G401.6 (cell line): ENCODE results near the gene CCNE1.
A peak's percentile ranks its signal among the peaks of the same experiment; 100 is the strongest.

Source experiments
- FAIRE-seq: peaks from 2 replicates; lab custom pipeline; 2012; peaks lifted over from hg19 to GRCh38; lab: Jason Lieb, UNC

Gene CCNE1

DNA sequence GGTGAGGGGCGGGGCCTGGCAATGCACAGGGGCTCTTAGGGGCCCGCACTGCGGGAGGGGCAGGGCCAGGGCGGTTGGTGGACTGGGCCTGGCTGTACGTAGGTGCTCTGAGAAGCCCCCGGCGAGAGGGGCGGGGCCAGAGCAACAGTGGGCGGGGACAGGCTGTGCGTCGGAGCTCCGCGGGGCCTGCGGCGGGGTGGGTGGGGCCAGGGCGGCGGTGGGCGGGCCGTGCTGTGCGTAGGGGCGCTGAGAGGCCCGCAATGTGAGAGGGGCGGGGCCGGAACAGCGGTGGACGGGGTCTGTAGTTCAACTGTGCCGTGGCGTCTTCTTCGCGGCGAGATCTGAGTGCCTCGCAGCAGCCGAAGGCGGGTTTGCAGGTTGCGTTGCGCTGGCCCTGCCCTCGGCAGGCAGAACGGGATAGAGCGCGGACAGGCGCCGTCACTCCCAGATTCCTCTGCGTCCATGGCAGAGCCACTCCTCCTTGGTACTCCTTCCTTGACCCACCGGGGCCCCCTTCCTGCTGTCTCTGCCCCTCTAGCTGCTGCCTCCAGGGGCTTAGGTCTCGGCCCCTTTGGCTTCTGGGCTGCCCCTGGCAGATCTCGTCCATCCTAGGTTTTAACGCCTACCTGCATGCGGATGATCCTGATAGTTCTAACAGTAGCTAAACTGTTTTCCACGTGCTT is 33.2 kb downstream of the CCNE1 start:
- peak; percentile 41 for FAIRE-seq

DNA sequence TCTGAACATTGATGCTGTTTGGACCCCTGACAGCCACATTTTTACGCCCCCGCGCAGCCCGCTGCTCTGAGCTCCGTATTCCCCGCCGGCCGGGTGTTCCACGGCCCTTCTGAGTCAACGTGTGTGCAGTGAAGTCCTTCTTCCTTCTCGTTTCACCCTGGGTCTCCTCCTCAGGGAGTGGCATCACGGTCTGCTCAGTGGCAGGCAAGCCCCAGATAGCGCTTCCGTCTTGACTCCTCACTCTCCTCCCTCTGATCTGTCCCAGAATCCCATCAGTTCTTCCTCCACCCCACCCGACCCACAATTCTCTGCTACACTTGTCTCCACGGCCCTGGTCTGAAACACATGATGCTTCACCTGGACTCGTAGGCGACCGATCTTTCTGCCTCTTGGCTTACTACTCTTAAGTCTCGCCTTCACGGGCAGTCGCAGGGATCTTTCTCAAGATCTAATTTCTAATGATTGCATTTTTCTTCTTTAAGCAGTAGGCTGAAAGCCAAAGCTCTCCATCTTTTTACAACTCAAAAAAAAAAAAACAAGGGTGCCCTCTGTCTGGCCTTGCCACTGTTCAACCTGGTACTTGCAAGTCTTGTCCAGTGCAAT is 33.9 kb downstream of the CCNE1 start:
- no peak for FAIRE-seq

DNA sequence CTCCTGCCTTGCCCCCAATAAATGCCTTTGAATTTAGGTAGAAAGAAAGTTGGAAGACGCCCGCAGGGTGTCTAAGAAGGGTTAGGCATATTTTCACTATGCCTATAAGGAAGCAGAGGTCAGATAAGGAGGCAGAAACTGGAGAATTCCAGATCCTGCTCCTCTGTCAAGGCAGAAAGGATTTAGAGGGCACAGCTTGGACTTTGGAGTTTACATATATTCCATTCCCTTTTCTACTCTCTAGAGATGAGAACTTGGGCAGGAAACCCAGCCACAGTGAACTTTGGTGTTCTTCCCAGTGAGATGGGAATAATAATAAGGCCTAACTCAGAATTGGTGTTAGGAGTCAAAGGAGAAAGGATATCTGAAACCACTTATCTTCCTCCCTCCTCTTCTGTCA is 37.4 kb downstream of the CCNE1 start:
- FAIRE-seq: no peak

DNA sequence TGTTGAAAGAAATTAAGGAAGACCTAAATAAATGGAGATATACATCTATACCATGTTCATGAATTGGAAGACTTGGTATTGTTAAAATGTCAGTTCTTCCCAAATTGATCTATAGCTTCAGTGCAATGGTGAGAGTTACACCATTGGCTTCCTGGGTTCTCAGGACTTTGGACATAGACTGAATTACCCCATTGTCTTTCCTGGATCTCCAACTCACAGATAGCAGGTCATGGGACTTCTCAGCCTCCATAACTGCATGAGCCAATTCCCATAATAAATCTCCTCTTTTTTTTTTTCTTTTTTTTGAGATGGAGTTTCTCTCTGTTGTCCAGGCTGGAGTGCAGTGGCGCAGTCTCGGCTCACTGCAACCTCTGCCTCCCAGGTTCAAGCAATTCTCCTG is 38.7 kb downstream of the CCNE1 start:
- no peak for FAIRE-seq

- FAIRE-seq: no peak
Measured at GRCh38 chr19:29851769-29852521, 40.2 kb downstream of the CCNE1 start.

GRCh38 chr19:29854033-29854432 is 42.2 kb downstream of the CCNE1 start:
- no peak for FAIRE-seq

- no peak for FAIRE-seq
Measured at GRCh38 chr19:29855087-29855486, 43.3 kb downstream of the CCNE1 start.

- no peak for FAIRE-seq
Measured at GRCh38 chr19:29855741-29856500, 44.1 kb downstream of the CCNE1 start.

GRCh38 chr19:29858000-29858596 is 46.3 kb downstream of the CCNE1 start:
- FAIRE-seq: no peak

- FAIRE-seq: no peak
Measured at GRCh38 chr19:29858621-29859020, 46.8 kb downstream of the CCNE1 start.

GRCh38 chr19:29860492-29860891 is 48.7 kb downstream of the CCNE1 start:
- no peak for FAIRE-seq

DNA sequence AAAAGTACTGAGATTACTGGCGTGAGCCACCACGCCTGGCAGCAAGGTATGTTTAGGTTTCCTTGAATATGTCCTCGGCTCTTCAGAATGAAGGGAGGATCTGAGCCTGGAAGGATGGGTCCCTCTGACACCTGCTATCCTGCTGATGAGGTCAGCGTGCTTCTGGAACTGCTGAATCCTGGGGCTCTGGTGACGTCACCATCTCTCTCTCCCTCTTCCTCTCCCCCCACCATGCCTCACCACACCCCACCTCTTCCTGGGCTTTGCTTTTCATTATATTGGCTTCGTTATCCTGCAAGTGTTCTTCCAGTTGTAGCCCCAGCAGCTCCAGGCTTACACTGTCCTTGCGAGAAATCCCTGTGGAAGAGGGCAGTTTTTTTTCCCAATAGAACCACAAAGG is 49.8 kb downstream of the CCNE1 start:
- no peak for FAIRE-seq

GRCh38 chr19:29866011-29866410 is 54.2 kb downstream of the CCNE1 start:
- no peak for FAIRE-seq

DNA sequence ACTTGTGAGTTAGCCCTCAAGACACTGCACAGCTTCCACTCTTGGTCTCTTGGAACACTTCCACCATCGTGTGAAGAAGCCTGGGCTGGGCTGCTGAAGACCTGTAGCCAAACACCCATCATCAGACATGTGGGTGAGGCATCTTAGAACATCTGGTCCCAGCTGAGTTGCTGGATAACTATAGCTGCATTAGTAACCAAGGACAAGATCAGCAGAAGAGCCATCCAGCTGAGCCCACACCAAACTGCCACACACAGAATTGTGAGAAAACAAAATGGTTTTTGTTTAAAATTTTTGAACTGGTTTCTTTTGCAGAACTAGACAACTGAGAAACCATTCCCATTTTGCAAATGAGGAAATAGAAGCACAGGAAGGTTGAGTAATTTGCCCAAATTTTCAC is 56.2 kb downstream of the CCNE1 start:
- FAIRE-seq: no peak

- FAIRE-seq: no peak
Measured at GRCh38 chr19:29871143-29871542, 59.4 kb downstream of the CCNE1 start.

DNA sequence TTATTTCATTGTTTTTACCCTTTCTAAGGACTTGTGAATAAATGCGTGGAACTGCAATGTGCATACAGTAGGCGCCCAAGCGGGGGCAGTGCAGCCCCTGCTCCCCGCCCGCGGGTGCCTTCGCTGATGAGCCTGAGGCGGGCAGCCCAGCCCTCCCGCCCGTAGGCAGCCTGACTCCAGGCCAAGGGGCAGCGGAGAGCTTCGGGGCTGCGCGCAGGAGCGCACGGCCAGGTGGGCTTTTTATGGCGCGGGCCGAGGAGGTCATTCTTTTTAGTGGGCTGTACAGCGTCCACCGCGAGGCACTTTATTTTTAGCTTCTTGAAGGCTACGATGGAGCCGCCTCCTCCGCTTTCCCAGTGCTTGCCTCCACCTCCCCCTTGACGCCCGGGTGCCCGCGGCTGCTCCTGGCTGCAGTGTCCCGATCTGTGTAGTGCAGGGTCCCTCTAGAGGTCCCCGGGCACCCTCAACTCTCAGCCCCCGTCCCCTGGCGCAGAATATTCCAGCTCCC is 60.5 kb downstream of the CCNE1 start:
- FAIRE-seq: no peak

- FAIRE-seq: no peak
Measured at GRCh38 chr19:29873024-29873800, 61.4 kb downstream of the CCNE1 start.
